ENCODE data around the gene CDC14B.

DNA sequence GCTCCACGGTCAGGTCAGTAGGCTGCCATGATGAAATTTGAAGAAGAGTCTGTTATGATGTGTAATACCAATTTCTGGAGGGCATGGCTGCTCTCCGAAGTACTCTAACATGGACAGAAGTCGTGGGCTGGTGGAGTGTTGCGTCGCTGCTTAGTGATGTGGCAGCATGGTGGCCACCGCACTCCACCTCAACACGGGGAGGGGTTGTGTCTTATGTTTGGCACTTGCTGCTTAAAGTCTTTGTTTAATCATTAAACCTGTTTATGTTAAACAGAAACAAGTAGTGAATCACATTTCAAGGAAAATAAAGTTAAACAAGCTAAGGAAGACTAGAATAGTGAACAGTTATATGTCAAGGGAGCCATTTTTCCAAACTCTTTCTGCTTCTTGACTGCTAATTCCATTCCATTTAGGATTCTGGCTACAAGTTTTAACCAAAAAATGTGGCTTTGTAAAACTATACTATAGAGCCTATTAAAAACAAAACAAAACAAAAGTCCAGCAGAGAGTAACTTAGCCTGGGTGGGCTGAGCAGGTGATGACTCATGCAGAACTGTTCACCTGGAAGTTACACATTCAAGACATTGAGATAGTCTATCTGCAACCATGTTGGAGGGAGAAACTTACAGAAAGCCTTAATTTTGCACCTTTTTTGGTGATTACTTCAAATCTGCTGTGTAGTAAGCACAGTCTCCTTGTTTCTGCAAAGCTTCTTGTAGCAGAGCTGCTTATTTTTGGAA is 160.2 kb downstream of the CDC14B start:
- TF ChIP-seq, protein P1, sequence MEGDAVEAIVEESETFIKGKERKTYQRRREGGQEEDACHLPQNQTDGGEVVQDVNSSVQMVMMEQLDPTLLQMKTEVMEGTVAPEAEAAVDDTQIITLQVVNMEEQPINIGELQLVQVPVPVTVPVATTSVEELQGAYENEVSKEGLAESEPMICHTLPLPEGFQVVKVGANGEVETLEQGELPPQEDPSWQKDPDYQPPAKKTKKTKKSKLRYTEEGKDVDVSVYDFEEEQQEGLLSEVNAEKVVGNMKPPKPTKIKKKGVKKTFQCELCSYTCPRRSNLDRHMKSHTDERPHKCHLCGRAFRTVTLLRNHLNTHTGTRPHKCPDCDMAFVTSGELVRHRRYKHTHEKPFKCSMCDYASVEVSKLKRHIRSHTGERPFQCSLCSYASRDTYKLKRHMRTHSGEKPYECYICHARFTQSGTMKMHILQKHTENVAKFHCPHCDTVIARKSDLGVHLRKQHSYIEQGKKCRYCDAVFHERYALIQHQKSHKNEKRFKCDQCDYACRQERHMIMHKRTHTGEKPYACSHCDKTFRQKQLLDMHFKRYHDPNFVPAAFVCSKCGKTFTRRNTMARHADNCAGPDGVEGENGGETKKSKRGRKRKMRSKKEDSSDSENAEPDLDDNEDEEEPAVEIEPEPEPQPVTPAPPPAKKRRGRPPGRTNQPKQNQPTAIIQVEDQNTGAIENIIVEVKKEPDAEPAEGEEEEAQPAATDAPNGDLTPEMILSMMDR (IDR thresholded peaks at IDR 0.05), result no peak
- TF ChIP-seq POLR2A (IDR thresholded peaks at IDR 0.05), result no peak
